Measurements from ENCODE around the gene ELP4.
"Not testable (repeated sequence)": the region's sequence is repeated elsewhere in the genome, so short reads cannot be mapped to it uniquely, and the experiment has no call there.

ELP4 gene

DNA sequence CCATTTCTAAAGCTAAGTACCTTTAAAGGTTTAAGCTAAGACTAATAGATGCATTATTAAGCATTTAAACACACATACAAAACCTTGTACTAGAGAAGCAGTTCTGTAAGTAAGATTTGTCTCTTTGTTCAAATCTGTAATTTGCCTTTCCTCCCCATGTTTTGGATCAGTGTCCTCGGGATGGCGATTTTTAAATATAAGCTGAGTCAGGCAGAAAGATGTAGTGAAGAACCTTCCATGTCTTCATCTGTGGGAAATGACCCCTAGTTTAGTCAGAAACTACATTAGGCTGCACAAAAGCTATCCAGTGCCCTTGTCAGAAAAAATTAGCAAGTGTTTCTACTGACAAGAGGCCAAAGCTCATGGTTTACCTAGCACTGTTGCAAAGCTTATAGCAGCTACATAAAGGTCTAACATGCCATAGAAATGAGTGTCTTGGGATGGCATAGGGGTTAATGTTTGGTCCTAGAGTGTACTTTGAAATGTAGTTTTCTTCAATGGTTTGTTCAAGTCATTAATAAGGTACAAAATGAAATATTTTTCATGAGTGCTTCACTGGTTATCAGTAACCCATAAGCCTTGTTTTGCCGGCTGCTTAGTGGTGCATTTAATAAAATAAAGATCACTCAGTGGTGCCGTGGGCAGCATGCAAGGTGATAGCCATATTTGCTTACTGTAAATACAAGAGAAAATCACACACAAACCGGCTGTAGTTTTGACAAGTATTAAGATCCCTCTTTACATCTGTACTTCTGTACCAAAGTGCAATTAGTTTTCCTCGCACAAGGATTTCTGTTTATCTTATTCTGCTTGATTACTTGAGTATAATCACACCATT, 139.8 kb downstream of the ELP4 start:
- FAIRE-seq, result no peak

- FAIRE-seq, result no peak
Measured at GRCh38 chr11:31651208-31651607, 141.6 kb downstream of the ELP4 start.

GRCh38 chr11:31651822-31652221, 142.3 kb downstream of the ELP4 start:
- FAIRE-seq, result no peak

DNA sequence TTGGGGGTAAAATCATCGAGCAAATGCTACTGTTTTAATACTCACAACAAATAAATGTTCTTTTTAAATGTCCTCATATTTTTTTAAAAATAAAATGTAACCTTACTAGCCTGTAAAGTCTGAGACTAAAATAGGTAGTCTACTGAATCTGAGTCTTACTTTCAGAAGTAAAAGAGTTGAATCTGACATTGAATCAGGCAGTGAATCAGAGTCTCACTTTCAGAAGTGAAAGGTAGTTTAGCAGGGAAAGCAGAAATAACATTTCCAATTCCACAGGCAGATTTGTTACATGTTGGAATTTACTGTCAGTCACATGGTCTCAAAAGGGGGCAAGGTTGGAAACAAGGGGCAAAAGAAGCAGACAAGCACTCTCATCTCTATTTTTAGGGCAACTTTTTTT, 143.0 kb downstream of the ELP4 start:
- FAIRE-seq, result no peak

DNA sequence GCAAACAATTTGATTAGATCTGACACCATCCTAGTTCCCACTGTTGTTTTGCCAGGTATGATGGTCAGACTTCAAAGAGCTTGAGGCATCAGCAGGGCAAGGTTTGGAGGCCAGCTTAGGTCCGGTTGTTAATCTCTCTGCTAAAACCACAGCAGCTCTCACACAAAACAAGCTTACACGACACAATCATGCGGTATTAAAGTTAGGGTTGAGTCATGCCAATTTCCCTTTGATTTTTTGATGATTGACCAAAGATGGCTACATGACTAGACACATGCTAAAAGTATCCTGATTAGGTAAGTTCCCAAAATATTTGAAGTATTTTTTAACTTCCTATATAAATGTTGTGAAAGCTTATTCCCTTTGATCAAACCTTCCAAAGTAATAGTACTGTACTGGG, 145.9 kb downstream of the ELP4 start:
- no peak for FAIRE-seq

GRCh38 chr11:31656051-31656450, 146.5 kb downstream of the ELP4 start:
- FAIRE-seq, result no peak

DNA sequence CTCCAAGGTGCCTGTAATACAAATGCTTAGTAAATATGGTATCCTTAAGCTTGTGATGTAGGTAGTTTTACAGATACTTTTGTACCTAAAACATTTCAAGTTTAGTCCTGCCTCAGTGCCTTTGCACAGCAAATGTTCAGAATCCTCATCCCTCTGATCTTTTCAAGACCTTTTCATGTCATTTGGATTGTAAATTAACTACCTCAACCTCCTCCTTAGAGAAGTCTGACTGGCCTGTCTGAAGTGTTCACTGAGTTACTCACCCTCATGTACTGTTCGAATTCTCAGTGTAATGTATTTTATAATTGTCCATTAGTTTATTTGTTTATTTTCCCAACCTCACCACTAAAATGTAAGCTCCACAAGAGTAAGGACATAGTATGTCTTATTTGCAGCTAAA, 147.5 kb downstream of the ELP4 start:
- FAIRE-seq, result no peak

DNA sequence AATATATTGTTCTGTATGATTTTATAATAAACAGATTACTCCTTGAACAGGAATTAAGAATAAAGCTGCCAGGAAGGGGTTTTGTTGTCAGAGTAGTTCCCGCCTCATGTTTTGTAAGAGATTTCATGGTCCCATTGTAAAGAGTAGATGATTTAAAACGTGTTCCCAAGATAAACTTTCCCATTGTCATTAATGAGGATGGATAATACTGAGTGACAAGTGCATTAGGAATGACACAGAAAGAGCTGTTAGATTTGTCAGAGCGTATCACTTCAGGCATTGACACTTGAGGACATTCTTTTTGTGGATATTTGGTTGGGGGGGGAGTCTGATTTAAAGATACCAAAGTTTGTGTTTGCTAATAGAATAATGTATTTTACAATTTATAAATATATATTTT, 154.6 kb downstream of the ELP4 start:
- FAIRE-seq, result no peak

GRCh38 chr11:31664954-31665353, 155.4 kb downstream of the ELP4 start:
- FAIRE-seq, result no peak

DNA sequence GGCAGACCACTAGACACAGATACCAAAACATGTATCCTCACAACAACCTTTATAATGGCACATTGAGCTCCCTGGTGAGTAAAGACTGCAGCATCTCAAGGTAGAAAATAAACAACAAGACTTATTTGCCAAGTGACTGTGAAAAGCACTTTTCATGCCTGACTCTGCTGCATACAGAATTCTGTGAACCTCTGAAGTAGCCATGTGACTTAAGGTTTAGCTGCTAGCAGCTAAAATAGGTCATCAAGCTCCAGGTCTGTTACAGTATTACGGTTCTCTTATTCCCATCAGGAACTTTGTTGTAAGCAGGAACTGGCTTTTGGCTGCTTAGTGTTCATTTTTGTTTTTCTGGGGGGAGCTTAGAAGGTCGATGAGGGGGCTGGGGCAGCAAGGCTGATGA, 162.1 kb downstream of the ELP4 start:
- FAIRE-seq, result no peak

DNA sequence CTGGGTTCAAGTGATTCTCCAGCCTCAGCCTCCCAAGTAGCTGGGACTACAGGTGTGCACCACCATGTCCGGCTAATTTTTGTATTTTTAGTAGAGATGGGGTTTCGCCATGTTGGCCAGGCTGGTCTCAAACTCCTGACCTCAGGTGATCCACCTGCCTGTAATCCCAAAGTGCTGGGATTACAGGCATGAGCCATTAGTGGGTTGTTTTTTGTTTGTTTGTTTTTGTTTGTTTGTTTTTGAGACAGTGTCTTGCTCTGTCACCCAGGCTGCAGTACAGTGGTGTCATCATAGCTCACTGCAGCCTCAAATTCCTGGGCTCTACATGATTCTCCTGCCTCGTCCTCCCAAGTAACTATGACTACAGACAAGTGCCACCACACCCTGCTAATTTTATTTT, 163.5 kb downstream of the ELP4 start:
- FAIRE-seq, result not testable (repeated sequence)

GRCh38 chr11:31676280-31676982, 166.9 kb downstream of the ELP4 start:
- FAIRE-seq, result no peak

GRCh38 chr11:31680770-31681169, 171.2 kb downstream of the ELP4 start:
- FAIRE-seq, result no peak

DNA sequence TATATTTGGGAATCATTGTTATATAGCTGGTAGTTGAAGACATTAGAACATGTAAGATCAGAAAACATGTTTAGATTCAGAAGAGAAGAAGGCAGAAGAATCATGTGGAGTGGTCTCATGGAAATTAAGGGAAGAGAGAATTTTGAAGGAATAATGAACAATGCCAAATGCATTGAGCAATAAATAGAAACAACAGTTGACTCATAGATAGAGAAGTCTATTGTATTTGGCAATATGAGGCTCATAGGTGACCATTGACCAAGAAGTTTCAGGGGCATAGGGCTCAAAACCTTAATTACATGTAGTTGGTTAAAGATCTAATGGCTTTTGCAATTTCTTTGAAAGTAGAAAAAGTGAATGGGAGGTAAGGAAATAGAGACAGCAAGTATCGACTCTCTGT, 177.7 kb downstream of the ELP4 start:
- no peak for FAIRE-seq

- no peak for FAIRE-seq
Measured at GRCh38 chr11:31687861-31688260, 178.3 kb downstream of the ELP4 start.

DNA sequence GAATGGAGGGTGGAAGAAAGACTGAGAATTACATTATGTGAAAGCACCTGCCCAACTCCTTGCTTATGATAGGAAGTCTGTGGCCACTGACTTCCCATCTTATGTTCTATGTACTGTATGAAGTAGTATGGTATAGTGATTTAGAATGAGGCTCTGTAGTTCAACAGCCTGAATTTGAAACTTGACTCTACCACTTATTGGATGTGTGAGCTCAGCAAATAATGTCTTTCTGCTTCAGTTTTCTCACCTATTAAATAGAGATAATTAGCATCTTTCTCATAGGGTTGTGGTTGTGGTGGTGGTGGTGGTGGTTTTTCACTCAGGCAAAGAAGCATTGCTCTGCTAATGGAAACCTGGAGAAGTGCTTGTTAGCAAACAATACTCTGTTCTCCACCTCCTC, 180.0 kb downstream of the ELP4 start:
- no peak for FAIRE-seq

DNA sequence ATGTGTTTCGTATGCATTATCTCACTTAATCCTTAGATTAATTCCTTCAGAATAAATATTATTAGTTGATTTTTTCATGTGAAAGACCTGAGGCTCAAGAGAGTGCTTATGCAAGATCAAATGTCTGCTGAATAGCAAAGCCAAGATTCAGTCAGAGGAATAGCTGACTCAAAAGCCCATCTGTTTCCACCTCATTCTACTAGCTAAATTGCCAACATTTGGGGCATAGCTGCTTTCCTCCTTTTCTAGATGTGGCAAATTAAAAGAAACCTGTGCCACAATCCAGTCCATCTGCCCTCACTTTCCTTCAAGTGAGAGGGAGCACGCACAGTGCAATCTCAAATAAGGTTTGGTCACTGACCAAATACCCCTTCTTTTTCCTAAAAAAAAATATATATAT, 180.5 kb downstream of the ELP4 start:
- FAIRE-seq, result no peak

- FAIRE-seq, result no peak
Measured at GRCh38 chr11:31690516-31690915, 180.9 kb downstream of the ELP4 start.

DNA sequence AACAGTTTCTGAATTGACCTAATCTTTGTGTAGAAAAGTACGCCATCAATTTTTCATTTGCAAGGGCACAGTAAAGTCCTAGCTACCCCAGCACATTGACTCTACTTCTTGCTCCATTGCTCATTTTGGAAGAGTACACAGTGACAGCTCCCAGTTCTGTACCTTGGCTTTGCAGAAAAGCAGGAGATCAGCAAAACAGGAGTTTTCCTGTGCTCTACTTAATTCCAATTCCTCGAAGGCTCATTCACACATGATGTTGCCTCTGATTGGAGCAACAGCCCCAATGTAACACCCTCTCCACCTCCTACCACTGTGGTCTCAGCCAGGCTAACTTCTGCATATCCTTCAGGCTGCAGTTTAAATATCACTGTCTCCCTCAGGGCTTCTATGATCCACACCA, 182.9 kb downstream of the ELP4 start:
- no peak for FAIRE-seq

- FAIRE-seq, result not testable (repeated sequence)
Measured at GRCh38 chr11:31697049-31697448, 187.5 kb downstream of the ELP4 start.

GRCh38 chr11:31699066-31699465, 189.5 kb downstream of the ELP4 start:
- FAIRE-seq, result no peak

GRCh38 chr11:31702966-31703365, 193.4 kb downstream of the ELP4 start:
- FAIRE-seq, result no peak

DNA sequence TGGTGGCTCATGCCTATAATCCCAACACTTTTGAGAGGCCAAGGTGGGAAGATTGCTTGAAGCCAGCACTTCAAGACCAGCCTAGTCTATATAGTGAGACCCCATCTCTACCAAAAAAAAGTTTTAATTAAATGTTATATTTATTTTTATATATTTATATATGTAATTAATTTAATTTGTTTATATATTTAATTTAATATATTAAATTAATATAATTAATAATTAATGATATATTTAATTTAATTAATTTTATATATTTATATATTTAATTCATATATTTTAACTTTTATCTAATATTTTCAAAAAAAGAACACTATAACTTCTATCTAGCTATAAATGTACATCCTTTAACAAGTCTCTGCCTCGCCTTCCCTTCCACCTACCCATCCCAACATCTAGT, 196.8 kb downstream of the ELP4 start:
- peak; percentile 98 for FAIRE-seq

DNA sequence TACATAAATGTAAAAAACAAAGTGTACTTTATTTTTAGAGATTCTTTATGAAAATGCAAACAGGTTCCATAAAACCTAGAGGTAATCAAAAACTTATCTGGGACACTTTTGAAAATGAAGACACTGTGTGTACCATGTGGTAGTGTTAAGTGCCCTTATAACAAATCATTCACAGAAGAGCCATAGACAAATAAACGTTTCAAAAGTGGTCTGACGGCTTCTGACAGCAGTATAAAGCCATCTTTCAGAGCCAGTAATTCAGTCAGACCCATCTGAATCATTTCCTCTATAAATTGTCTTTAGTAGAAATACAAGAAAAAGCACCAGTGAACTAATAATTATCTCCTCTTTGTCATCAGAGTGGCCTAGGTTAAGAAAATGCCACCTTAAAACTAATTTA, 201.6 kb downstream of the ELP4 start:
- no peak for FAIRE-seq

- no peak for FAIRE-seq
Measured at GRCh38 chr11:31712851-31713250, 203.3 kb downstream of the ELP4 start.

Measured in G401.6 (cell line).